Endodermal cell (in vitro differentiated cells): ENCODE results near the gene PFKFB2. TPM values are rescaled to one million over a fixed set of nuclear protein-coding genes. Genes with fewer than 3 reads are reported as not detected.

ENCODE experiments used
- DNase-seq: peaks from one replicate; pipeline ENCODE4 v3.0.0-alpha.2; 2017
- H3K27ac ChIP-seq: 2 replicates; pipeline ENCODE4 v1.5.1; 2013; ENCODE audit warnings: mild to moderate bottlenecking, low read depth, low read length, moderate library complexity
- H3K27me3 ChIP-seq: 2 replicates; pipeline ENCODE4 v1.6.1; 2013; ENCODE audit warnings: mild to moderate bottlenecking, low read length, moderate library complexity; ENCODE audit not compliant: insufficient read depth, control insufficient read depth, poor library complexity, severe bottlenecking
- H3K36me3 ChIP-seq: 2 replicates; pipeline ENCODE4 v1.7.0; 2013; ENCODE audit warnings: mild to moderate bottlenecking, low read length, moderate library complexity; ENCODE audit not compliant: control insufficient read depth, insufficient read depth
- H3K4me1 ChIP-seq: one replicate; pipeline ENCODE4 v1.7.0; 2013; ENCODE audit warnings: low read length; ENCODE audit not compliant: control insufficient read depth, insufficient read depth
- H3K4me3 ChIP-seq: 2 replicates; pipeline ENCODE4 v1.5.1; 2013; ENCODE audit warnings: mild to moderate bottlenecking, low read length, moderate library complexity
- H3K9ac ChIP-seq: 2 replicates; pipeline ENCODE4 v1.6.1; 2013; ENCODE audit warnings: mild to moderate bottlenecking, low read length, moderate library complexity; ENCODE audit not compliant: poor library complexity, severe bottlenecking; ENCODE audit errors: extremely low read depth
- H3K9me3 ChIP-seq: 2 replicates; pipeline ENCODE4 v1.6.1; 2013; ENCODE audit warnings: mild to moderate bottlenecking, low read length, moderate library complexity; ENCODE audit not compliant: control insufficient read depth
- H3K27ac Mint-ChIP-seq: 2 replicates; pipeline ENCODE4 v1.8.0; 2020; ENCODE audit warnings: mixed read lengths
- H3K27me3 Mint-ChIP-seq: 2 replicates; pipeline ENCODE4 v1.8.0; 2021; ENCODE audit warnings: mild to moderate bottlenecking, mixed read lengths; ENCODE audit not compliant: insufficient read depth
- H3K36me3 Mint-ChIP-seq: 2 replicates; pipeline ENCODE4 v1.8.0; 2020; ENCODE audit warnings: low read depth, mixed read lengths
- H3K4me1 Mint-ChIP-seq: 2 replicates; pipeline ENCODE4 v1.8.0; 2020; ENCODE audit warnings: mixed read lengths
- H3K4me3 Mint-ChIP-seq: 2 replicates; pipeline ENCODE4 v1.8.0; 2020; ENCODE audit warnings: mild to moderate bottlenecking, moderate library complexity, mixed read lengths
- H3K9me3 Mint-ChIP-seq: 2 replicates; pipeline ENCODE4 v1.8.0; 2020; ENCODE audit warnings: mild to moderate bottlenecking, mixed read lengths
- WGBS, 2 experiments: methylation state at CpG; one replicate each; pipeline versions ENCODE4 v1.1.5 to v1.1.7; 2013; ENCODE audit warnings: missing lambda C conversion rate in 2 of 2, mixed read lengths in 1 of 2; ENCODE audit not compliant: insufficient coverage in 1 of 2, insufficient read length in 1 of 2; 5-methylcytosine and 5-hydroxymethylcytosine counted together
- total RNA-seq, 2 donors: library from RNA; stranded (reverse); fragmentation: NEBNext Ultra II Directional in 1 of 2; extraction: Animal tissue kit (Norgen Biotek cat#: 25700) in 1 of 2; gene quantifications; 2 replicates in 1 of 2; 3 replicates in 1 of 2; pipeline ENCODE4 v1.2.1, GENCODE V29; 2021
- TF ChIP-seq, protein P1 (sequence below): fragments of 200-600 bp; sonication (generic); conservative IDR thresholded peaks from 2 replicates; pipeline ENCODE4 v1.5.0; 2021; ENCODE audit warnings: antibody characterized with exemption, mild to moderate bottlenecking

The PFKFB2 gene
- total RNA-seq, 2 donors from 2014 or later: 11.2 to 13.4 TPM

DNA sequence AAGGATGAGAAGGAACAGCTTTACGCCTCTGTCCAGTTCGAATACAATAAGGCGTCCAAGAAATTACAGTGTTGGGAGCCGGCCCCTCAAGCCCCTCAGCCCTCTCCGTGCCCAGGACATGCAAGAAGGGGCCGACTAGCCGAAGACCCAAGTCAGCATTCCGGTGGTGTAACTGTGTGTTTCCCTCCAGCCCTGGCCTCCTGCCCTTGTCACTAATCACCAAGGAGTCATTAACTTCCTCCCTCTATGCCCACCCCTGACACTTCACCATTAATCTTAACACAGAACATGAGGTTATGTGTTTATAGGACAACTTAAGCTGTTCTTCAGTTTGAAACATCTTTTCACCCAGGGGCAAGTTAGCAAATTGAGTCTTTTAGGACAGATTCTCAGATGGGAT, 19.2 kb downstream of the PFKFB2 start:
- WGBS, 2 experiments: 95 to 97% methylated on average over 8 of the region's 8 CpGs
- Histone ChIP-seq H3K9ac (no peak overlapping the region), H3K36me3 (peaks cover 4% of the 10 kb centered on the region), H3K4me1 (peaks cover 8% of the 10 kb centered on the region), H3K27ac (no peak overlapping the region), H3K9me3 (no peaks in the 10 kb centered on the region), H3K27me3 (no peaks in the 10 kb centered on the region), H3K4me3 (no peak overlapping the region)
- no peak overlapping the region for H3K27ac Mint-ChIP-seq
- peaks cover 4% of the 10 kb centered on the region for H3K4me1 Mint-ChIP-seq
- peak; percentile 29 for DNase-seq
- H3K36me3 Mint-ChIP-seq: peaks cover 20% of the 10 kb centered on the region
- no peaks in the 10 kb centered on the region for H3K27me3 Mint-ChIP-seq
- TF ChIP-seq, protein P1, sequence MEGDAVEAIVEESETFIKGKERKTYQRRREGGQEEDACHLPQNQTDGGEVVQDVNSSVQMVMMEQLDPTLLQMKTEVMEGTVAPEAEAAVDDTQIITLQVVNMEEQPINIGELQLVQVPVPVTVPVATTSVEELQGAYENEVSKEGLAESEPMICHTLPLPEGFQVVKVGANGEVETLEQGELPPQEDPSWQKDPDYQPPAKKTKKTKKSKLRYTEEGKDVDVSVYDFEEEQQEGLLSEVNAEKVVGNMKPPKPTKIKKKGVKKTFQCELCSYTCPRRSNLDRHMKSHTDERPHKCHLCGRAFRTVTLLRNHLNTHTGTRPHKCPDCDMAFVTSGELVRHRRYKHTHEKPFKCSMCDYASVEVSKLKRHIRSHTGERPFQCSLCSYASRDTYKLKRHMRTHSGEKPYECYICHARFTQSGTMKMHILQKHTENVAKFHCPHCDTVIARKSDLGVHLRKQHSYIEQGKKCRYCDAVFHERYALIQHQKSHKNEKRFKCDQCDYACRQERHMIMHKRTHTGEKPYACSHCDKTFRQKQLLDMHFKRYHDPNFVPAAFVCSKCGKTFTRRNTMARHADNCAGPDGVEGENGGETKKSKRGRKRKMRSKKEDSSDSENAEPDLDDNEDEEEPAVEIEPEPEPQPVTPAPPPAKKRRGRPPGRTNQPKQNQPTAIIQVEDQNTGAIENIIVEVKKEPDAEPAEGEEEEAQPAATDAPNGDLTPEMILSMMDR: no peak
- H3K4me3 Mint-ChIP-seq: no peak overlapping the region
- no peaks in the 10 kb centered on the region for H3K9me3 Mint-ChIP-seq

DNA sequence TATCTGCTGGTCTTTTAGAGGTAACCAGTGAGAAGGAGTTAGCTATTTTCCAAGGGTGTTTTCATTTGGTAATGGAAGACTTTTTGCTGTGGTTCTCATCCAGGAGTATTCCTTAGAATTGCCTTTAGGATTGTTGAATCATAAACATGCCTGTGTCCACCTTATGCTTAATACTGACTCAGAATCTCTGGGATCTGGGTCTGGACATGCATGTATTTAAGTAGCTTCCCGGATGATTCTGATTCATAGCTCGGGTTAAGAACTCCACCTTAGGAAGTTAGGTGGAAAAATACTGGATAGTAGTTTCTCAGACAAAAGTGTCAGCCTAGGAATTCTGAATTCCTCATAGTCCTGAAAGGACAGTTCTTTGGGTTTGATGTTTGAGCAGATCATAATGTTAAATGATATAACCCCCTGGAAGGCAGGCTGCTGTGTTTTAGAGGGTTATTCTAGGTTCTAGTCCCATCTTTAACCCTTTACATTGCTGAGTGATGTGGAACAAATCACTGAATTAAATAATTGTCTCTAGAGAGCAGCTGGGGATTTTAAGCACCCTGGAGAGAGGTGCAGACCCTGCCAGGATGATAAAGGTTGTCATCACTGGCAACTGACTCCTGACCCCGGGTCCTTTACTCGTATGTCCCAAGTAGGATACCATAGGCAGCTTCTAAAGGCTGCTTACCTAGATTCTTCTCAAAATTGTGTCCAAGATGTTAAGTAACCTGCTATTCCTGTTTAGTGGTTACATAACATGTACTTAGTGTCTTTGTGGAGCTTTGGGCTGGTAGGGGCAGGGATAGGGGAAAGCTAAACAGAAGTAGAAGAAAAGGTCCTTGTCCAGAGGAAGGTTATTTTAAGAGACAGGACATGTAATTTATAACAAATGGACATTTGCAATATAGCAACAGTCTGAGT, 21.1 kb downstream of the PFKFB2 start:
- Histone ChIP-seq H3K9ac (no peak overlapping the region), H3K4me1 (peaks cover 8% of the 10 kb centered on the region), H3K36me3 (peaks cover 3% of the 10 kb centered on the region), H3K27me3 (no peaks in the 10 kb centered on the region), H3K27ac (no peak overlapping the region), H3K9me3 (no peaks in the 10 kb centered on the region), H3K4me3 (no peak overlapping the region)
- Mint-ChIP-seq H3K27ac (no peak overlapping the region), H3K27me3 (no peaks in the 10 kb centered on the region), H3K9me3 (no peaks in the 10 kb centered on the region), H3K4me1 (peaks cover 10% of the 10 kb centered on the region), H3K4me3 (no peak overlapping the region), H3K36me3 (peaks cover 9% of the 10 kb centered on the region)
- TF ChIP-seq, protein P1: no peak
- 92 to 97% methylated on average over 3 to 4 of the region's 4 CpGs for WGBS, 2 experiments
- DNase-seq: peak; percentile 15

DNA sequence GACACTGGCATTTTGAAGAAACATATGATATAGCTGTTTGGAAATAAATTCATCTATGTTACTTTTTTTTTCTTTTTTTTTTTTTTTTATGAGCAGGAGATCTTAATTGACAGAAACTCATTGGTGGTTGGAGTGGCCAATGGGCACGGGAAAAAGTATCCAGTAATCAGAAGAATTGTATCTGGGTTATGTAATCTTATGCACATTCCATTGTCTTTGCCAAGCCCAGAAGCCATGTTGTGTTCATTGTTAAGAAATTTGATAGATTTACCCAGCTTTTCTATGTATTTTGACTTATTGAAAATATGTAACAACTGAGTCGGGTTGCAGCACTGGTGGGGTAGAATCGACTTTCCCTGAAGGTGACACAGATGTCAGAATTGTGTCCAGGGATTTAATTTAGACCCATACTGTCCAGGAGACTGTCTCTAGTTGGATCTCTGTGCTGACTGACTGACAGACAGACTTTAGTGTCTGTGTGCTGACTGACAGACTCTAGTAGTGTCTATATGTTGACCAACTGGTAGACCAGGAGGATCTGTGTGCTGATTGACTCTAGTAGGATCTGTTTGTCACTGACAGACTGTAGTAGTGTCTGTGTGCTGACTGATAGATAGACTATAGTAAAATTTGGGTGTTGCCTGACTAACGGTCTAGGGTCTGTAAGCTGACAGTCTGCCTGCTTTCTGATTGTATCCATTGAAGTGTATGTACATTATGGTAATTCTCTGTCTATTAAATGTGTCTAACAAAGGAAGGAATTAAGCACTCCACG, 23.3 kb downstream of the PFKFB2 start:
- Histone ChIP-seq H3K27ac (no peak overlapping the region), H3K36me3 (no peaks in the 10 kb centered on the region), H3K4me3 (no peak overlapping the region), H3K9me3 (no peaks in the 10 kb centered on the region), H3K9ac (no peak overlapping the region), H3K27me3 (no peaks in the 10 kb centered on the region), H3K4me1 (peaks cover 8% of the 10 kb centered on the region)
- no peak overlapping the region for H3K4me3 Mint-ChIP-seq
- TF ChIP-seq, protein P1: no peak
- no peaks in the 10 kb centered on the region for H3K9me3 Mint-ChIP-seq
- peaks cover 10% of the 10 kb centered on the region for H3K4me1 Mint-ChIP-seq
- no peaks in the 10 kb centered on the region for H3K27me3 Mint-ChIP-seq
- peak; percentile 10 for DNase-seq
- WGBS, 2 experiments: 95 to 97% methylated on average over 4 of the region's 5 CpGs
- no peak overlapping the region for H3K27ac Mint-ChIP-seq
- no peaks in the 10 kb centered on the region for H3K36me3 Mint-ChIP-seq
